Ectodermal cell (in vitro differentiated cells): ENCODE measurements around the gene PITPNM1.

Experiments
- H3K27ac ChIP-seq: 2 replicates; pipeline ENCODE4 v1.7.0; 2013; ENCODE audit warnings: mild to moderate bottlenecking, low read depth, low read length; ENCODE audit not compliant: insufficient read depth, poor library complexity, severe bottlenecking
- H3K27me3 ChIP-seq: 2 replicates; pipeline ENCODE4 v1.7.0; 2013; ENCODE audit warnings: mild to moderate bottlenecking, low read length; ENCODE audit not compliant: insufficient read depth, control insufficient read depth, poor library complexity, severe bottlenecking
- H3K36me3 ChIP-seq: one replicate; pipeline ENCODE4 v1.7.0; 2013; ENCODE audit warnings: low read length; ENCODE audit not compliant: control insufficient read depth, insufficient read depth
- H3K4me1 ChIP-seq: one replicate; pipeline ENCODE4 v1.7.0; 2013; ENCODE audit warnings: low read length; ENCODE audit not compliant: control insufficient read depth, insufficient read depth
- H3K4me3 ChIP-seq: 2 replicates; pipeline ENCODE4 v1.7.0; 2013; ENCODE audit warnings: low read depth, low read length, control low read depth; ENCODE audit not compliant: insufficient read depth
- H3K9me3 ChIP-seq: 2 replicates; pipeline ENCODE4 v1.7.0; 2013; ENCODE audit warnings: mild to moderate bottlenecking, low read length, moderate library complexity; ENCODE audit not compliant: control insufficient read depth
- WGBS, 2 experiments: methylation state at CpG; one replicate each; pipeline ENCODE4 v1.1.7; 2013; ENCODE audit warnings: missing lambda C conversion rate in 2 of 2; 5-methylcytosine and 5-hydroxymethylcytosine counted together

PITPNM1 gene

GRCh38 chr11:67451658-67451976 is 53.5 kb downstream of the PITPNM1 start:
- Histone ChIP-seq H3K4me3 (no peak overlapping the region), H3K27me3 (no peaks in the 10 kb centered on the region), H3K4me1 (peaks cover 5% of the 10 kb centered on the region), H3K36me3 (no peaks in the 10 kb centered on the region), H3K9me3 (no peaks in the 10 kb centered on the region), H3K27ac (no peak overlapping the region)
- 92 to 94% methylated on average over 14 of the region's 14 CpGs for WGBS, 2 experiments

GRCh38 chr11:67450796-67451657 is 54.1 kb downstream of the PITPNM1 start:
- no peaks in the 10 kb centered on the region for H3K27me3 ChIP-seq

DNA sequence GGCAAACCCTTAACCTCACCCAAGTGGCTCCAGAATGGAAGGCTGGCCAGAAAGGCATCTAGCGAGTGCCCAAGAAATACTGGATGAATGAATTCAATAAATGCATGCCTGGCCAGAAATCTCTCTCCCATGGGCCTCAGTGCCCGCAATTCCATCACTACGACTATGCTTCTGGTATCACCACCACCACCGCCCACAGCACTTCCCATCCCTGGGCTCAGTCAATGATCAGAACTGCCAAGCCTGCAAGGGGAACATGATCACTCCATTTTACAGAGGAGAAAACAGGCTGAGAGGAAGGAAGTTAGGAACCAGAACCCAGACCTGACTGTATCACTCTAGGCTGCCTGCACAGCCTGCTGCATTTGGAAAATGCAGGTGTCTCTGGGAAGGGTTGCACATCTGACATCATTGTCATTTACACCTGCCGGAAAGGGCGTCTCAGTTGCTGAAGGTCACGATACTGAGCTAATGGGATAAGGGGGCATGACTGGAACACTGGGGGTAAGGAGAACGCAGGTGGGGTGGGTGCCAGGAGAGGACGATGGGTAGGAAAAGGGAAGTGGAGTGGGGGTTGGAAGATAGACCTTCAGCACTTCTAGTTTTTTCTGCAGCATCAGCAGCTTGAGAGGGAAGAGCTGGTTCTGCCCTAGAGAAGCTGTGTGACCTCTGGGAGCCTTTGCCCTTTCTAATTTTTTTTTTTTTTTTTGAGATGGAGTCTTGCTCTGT is 55.9 kb downstream of the PITPNM1 start:
- no peak overlapping the region for H3K27ac ChIP-seq
- WGBS, 2 experiments: 90 to 95% methylated on average over 9 of the region's 9 CpGs
- no peaks in the 10 kb centered on the region for H3K27me3 ChIP-seq
- no peaks in the 10 kb centered on the region for H3K9me3 ChIP-seq
- H3K4me3 ChIP-seq: no peak overlapping the region
- H3K36me3 ChIP-seq: no peaks in the 10 kb centered on the region
- peaks cover 5% of the 10 kb centered on the region for H3K4me1 ChIP-seq

More at GRCh38 chr11:67450796-67451657, 54.1 kb downstream of the PITPNM1 start:
- WGBS, 2 experiments: 83% methylated on average over 25 of the region's 25 CpGs
- Histone ChIP-seq H3K4me3 (no peak overlapping the region), H3K4me1 (peaks cover 5% of the 10 kb centered on the region), H3K36me3 (no peaks in the 10 kb centered on the region), H3K27ac (no peak overlapping the region), H3K9me3 (no peaks in the 10 kb centered on the region)

- Histone ChIP-seq H3K9me3 (no peaks in the 10 kb centered on the region), H3K27me3 (no peaks in the 10 kb centered on the region), H3K4me3 (no peak overlapping the region), H3K4me1 (peaks cover 5% of the 10 kb centered on the region), H3K27ac (no peak overlapping the region), H3K36me3 (no peaks in the 10 kb centered on the region)
- WGBS, 2 experiments: 95% methylated on average over 7 of the region's 7 CpGs
Observed at GRCh38 chr11:67448220-67448609, 56.9 kb downstream of the PITPNM1 start.

DNA sequence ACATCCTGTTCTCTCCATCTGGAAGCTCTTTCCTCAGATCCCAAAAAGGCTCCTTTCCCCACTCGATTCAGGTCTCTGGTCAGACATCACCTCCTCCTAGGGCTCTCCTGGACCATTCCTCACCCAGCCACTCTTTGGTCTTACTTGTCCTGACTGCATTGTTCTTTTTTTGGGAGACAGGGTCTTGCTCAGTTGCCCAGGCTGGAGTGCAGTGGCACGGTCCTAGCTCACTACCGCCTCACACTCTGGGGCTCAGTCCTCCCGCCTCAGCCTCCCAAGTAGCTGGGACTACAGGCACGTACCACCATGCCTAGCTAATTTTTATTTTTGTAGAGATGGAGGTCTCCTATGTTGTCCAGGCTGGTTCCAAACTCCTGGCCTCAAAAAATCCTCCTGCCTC is 59.6 kb downstream of the PITPNM1 start:
- H3K36me3 ChIP-seq: no peaks in the 10 kb centered on the region
- no peaks in the 10 kb centered on the region for H3K9me3 ChIP-seq
- WGBS, 2 experiments: 86 to 90% methylated on average over 5 of the region's 5 CpGs
- H3K27ac ChIP-seq: no peak overlapping the region
- no peaks in the 10 kb centered on the region for H3K27me3 ChIP-seq
- H3K4me3 ChIP-seq: no peak overlapping the region
- peaks cover 4% of the 10 kb centered on the region for H3K4me1 ChIP-seq

- Histone ChIP-seq H3K36me3 (no peaks in the 10 kb centered on the region), H3K4me1 (peaks cover 4% of the 10 kb centered on the region), H3K27ac (no peak overlapping the region), H3K9me3 (no peaks in the 10 kb centered on the region), H3K4me3 (peak overlapping the region; percentile 84), H3K27me3 (no peaks in the 10 kb centered on the region)
- WGBS, 2 experiments: 38 to 40% methylated on average over 45 of the region's 45 CpGs
Observed at GRCh38 chr11:67442504-67443404, 62.4 kb downstream of the PITPNM1 start.
